Measurements from ENCODE around the gene LMF1.

DNA sequence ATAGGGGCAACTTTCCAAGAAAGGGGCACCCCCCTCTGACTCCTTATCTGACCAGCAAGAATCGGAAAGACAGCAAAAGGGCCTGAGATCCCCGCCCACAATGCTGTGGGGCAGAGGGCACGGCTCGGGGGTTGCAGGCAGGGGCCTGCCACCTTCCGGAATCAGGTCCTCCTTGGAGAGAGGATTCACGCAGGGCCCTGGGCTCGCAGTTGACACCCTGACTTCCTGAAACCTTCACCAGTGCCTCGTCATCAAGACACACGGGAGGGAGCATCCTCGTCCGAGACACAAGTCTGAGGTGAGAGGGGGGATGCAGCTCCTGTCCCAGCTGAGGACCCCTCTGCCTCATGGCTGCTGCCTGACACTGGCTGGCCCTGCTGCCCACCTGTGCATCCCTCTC lies 81.2 kb downstream of the LMF1 start:
- TF ChIP-seq, protein P1, sequence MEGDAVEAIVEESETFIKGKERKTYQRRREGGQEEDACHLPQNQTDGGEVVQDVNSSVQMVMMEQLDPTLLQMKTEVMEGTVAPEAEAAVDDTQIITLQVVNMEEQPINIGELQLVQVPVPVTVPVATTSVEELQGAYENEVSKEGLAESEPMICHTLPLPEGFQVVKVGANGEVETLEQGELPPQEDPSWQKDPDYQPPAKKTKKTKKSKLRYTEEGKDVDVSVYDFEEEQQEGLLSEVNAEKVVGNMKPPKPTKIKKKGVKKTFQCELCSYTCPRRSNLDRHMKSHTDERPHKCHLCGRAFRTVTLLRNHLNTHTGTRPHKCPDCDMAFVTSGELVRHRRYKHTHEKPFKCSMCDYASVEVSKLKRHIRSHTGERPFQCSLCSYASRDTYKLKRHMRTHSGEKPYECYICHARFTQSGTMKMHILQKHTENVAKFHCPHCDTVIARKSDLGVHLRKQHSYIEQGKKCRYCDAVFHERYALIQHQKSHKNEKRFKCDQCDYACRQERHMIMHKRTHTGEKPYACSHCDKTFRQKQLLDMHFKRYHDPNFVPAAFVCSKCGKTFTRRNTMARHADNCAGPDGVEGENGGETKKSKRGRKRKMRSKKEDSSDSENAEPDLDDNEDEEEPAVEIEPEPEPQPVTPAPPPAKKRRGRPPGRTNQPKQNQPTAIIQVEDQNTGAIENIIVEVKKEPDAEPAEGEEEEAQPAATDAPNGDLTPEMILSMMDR (IDR thresholded peaks at IDR 0.05; ENCODE audit: insufficient read depth, low read length, poor library complexity, severe bottlenecking): no peak
- TF ChIP-seq EZH2phosphoT487 (conservative IDR thresholded peaks at IDR 0.05; ENCODE audit: low read length): no peak

Measured in SU-DHL-6 (cell line).